ENCODE measurements around the gene BUB3.

The BUB3 gene

GRCh38 chr10:123149568-123150270 lies 4.5 kb upstream of the BUB3 start:
- DNase-seq, result peak in 1 of 2 donors; percentile 44
- H3K4me1 ChIP-seq (ENCODE audit: control insufficient read depth in 1 of 2, insufficient read depth in 2 of 2, low read length in 2 of 2), result peaks cover 9 to 14% of the 10 kb centered on the region in 2 experiments
- WGBS (ENCODE audit: extremely low coverage, insufficient coverage, insufficient read length), result no CpG with 5 or more reads among the region's 76 CpGs

GRCh38 chr10:123150271-123150985 lies 3.8 kb upstream of the BUB3 start:
- peak overlapping the region; percentile 52 for H2AFZ ChIP-seq (ENCODE audit: insufficient read depth, low read length, poor library complexity)
- no peak overlapping the region for H4K8ac ChIP-seq (ENCODE audit: low read depth, low read length)
- H2AK5ac ChIP-seq (ENCODE audit: low read length), result no peak overlapping the region
- H2BK12ac ChIP-seq (ENCODE audit: low read length), result no peak overlapping the region
- H3K4ac ChIP-seq (ENCODE audit: low read depth, low read length), result no peak overlapping the region
- H3K79me2 ChIP-seq (ENCODE audit: control insufficient read depth, insufficient read depth, low read length, poor library complexity), result peaks cover 8% of the 10 kb centered on the region
- H3K18ac ChIP-seq (ENCODE audit: low read length), result no peak overlapping the region
- H3K27ac ChIP-seq (ENCODE audit: low read depth, low read length), result no peak overlapping the region
- no peak overlapping the region for H3K9ac ChIP-seq (ENCODE audit: low read length)
- peaks cover 9 to 14% of the 10 kb centered on the region in 2 experiments for H3K4me1 ChIP-seq (ENCODE audit: control insufficient read depth in 1 of 2, insufficient read depth in 2 of 2, low read length in 2 of 2)
- no peaks in the 10 kb centered on the region for H3K36me3 ChIP-seq (ENCODE audit: control insufficient read depth in 1 of 2, insufficient read depth in 2 of 2, low read length in 2 of 2)
- no peak for DNase-seq
- H4K12ac ChIP-seq (ENCODE audit: low read depth, low read length), result no peak overlapping the region
- peaks cover 7% of the 10 kb centered on the region for H3K79me1 ChIP-seq (ENCODE audit: low read length)
- no peak overlapping the region for H2BK120ac ChIP-seq (ENCODE audit: insufficient read depth, low read length, poor library complexity)
- no peak overlapping the region for H3K14ac ChIP-seq (ENCODE audit: low read length)
- peaks cover 62% of the 10 kb centered on the region for H3K27me3 ChIP-seq (ENCODE audit: insufficient read depth, low read length)
- no CpG with 5 or more reads among the region's 34 CpGs for WGBS (ENCODE audit: extremely low coverage, insufficient coverage, insufficient read length)
- peaks cover 5% of the 10 kb centered on the region for H3K9me3 ChIP-seq (ENCODE audit: insufficient read depth, low read depth, low read length)
- H2BK5ac ChIP-seq (ENCODE audit: low read depth, low read length, poor library complexity), result no peak overlapping the region
- no peak overlapping the region for H3K4me3 ChIP-seq (ENCODE audit: low read depth, low read length)
- H3K23ac ChIP-seq (ENCODE audit: low read length), result no peak overlapping the region
- H4K91ac ChIP-seq (ENCODE audit: low read depth, low read length), result no peak overlapping the region
- H3K4me2 ChIP-seq (ENCODE audit: low read length), result peak overlapping the region; percentile 70

More at GRCh38 chr10:123149568-123150270, 4.5 kb upstream of the BUB3 start:
- Histone ChIP-seq H3K23ac (ENCODE audit: low read length) (no peak overlapping the region), H3K27ac (ENCODE audit: low read depth, low read length) (no peak overlapping the region), H2BK12ac (ENCODE audit: low read length) (no peak overlapping the region), H3K18ac (ENCODE audit: low read length) (no peak overlapping the region), H3K9ac (ENCODE audit: low read length) (no peak overlapping the region), H3K14ac (ENCODE audit: low read length) (no peak overlapping the region), H3K79me1 (ENCODE audit: low read length) (peaks cover 5% of the 10 kb centered on the region), H2BK5ac (ENCODE audit: low read depth, low read length, poor library complexity) (no peak overlapping the region), H4K91ac (ENCODE audit: low read depth, low read length) (no peak overlapping the region), H4K8ac (ENCODE audit: low read depth, low read length) (no peak overlapping the region), H3K9me3 (ENCODE audit: insufficient read depth, low read depth, low read length) (peaks cover 5% of the 10 kb centered on the region), H3K4me2 (ENCODE audit: low read length) (peak overlapping the region; percentile 70), H3K27me3 (ENCODE audit: insufficient read depth, low read length) (peaks cover 69% of the 10 kb centered on the region), H3K36me3 (ENCODE audit: control insufficient read depth in 1 of 2, insufficient read depth in 2 of 2, low read length in 2 of 2) (no peaks in the 10 kb centered on the region), H2AK5ac (ENCODE audit: low read length) (no peak overlapping the region), H3K79me2 (ENCODE audit: control insufficient read depth, insufficient read depth, low read length, poor library complexity) (peaks cover 5% of the 10 kb centered on the region), H2AFZ (ENCODE audit: insufficient read depth, low read length, poor library complexity) (no peak overlapping the region), H3K4me3 (ENCODE audit: low read depth, low read length) (peak overlapping the region; percentile 41), H2BK120ac (ENCODE audit: insufficient read depth, low read length, poor library complexity) (no peak overlapping the region), H4K12ac (ENCODE audit: low read depth, low read length) (no peak overlapping the region), H3K4ac (ENCODE audit: low read depth, low read length) (no peak overlapping the region)

- no CpG with 5 or more reads among the region's 56 CpGs for WGBS (ENCODE audit: extremely low coverage, insufficient coverage, insufficient read length)
- H4K8ac ChIP-seq (ENCODE audit: low read depth, low read length), result no peak overlapping the region
These were observed 3.0 kb upstream of the BUB3 start for GRCh38 chr10:123150986-123151736.

GRCh38 chr10:123151737-123152135 lies 2.5 kb upstream of the BUB3 start:
- H3K4ac ChIP-seq (ENCODE audit: low read depth, low read length), result no peak overlapping the region
- no CpG with 5 or more reads among the region's 7 CpGs for WGBS (ENCODE audit: extremely low coverage, insufficient coverage, insufficient read length)
- H4K8ac ChIP-seq (ENCODE audit: low read depth, low read length), result no peak overlapping the region
- H2BK120ac ChIP-seq (ENCODE audit: insufficient read depth, low read length, poor library complexity), result no peak overlapping the region
- peaks cover 4% of the 10 kb centered on the region for H3K9me3 ChIP-seq (ENCODE audit: insufficient read depth, low read depth, low read length)
- no peak overlapping the region for H3K18ac ChIP-seq (ENCODE audit: low read length)
- H3K79me2 ChIP-seq (ENCODE audit: control insufficient read depth, insufficient read depth, low read length, poor library complexity), result peaks cover 8% of the 10 kb centered on the region
- peaks cover 7% of the 10 kb centered on the region for H3K79me1 ChIP-seq (ENCODE audit: low read length)
- H4K12ac ChIP-seq (ENCODE audit: low read depth, low read length), result no peak overlapping the region
- no peak overlapping the region for H2AK5ac ChIP-seq (ENCODE audit: low read length)
- H2BK12ac ChIP-seq (ENCODE audit: low read length), result no peak overlapping the region
- H3K36me3 ChIP-seq (ENCODE audit: control insufficient read depth in 1 of 2, insufficient read depth in 2 of 2, low read length in 2 of 2), result peaks cover 2% of the 10 kb centered on the region in 2 experiments
- H3K4me3 ChIP-seq (ENCODE audit: low read depth, low read length), result no peak overlapping the region
- no peak for DNase-seq
- no peak overlapping the region for H3K9ac ChIP-seq (ENCODE audit: low read length)
- H3K14ac ChIP-seq (ENCODE audit: low read length), result no peak overlapping the region
- no peak overlapping the region for H3K4me2 ChIP-seq (ENCODE audit: low read length)
- no peak overlapping the region for H3K27ac ChIP-seq (ENCODE audit: low read depth, low read length)
- H4K91ac ChIP-seq (ENCODE audit: low read depth, low read length), result no peak overlapping the region
- no peak overlapping the region for H2AFZ ChIP-seq (ENCODE audit: insufficient read depth, low read length, poor library complexity)
- H2BK5ac ChIP-seq (ENCODE audit: low read depth, low read length, poor library complexity), result no peak overlapping the region
- no peak overlapping the region for H3K23ac ChIP-seq (ENCODE audit: low read length)
- H3K4me1 ChIP-seq (ENCODE audit: control insufficient read depth in 1 of 2, insufficient read depth in 2 of 2, low read length in 2 of 2), result peaks cover 9 to 14% of the 10 kb centered on the region in 2 experiments
- peaks cover 49% of the 10 kb centered on the region for H3K27me3 ChIP-seq (ENCODE audit: insufficient read depth, low read length)

More at GRCh38 chr10:123150986-123151736, 3.0 kb upstream of the BUB3 start:
- H3K9me3 ChIP-seq (ENCODE audit: insufficient read depth, low read depth, low read length), result peaks cover 5% of the 10 kb centered on the region
- no peak overlapping the region for H3K14ac ChIP-seq (ENCODE audit: low read length)
- H3K4ac ChIP-seq (ENCODE audit: low read depth, low read length), result no peak overlapping the region
- no peak for DNase-seq
- H2AK5ac ChIP-seq (ENCODE audit: low read length), result no peak overlapping the region
- no peak overlapping the region for H4K12ac ChIP-seq (ENCODE audit: low read depth, low read length)
- peak overlapping the region; percentile 48 for H3K4me2 ChIP-seq (ENCODE audit: low read length)
- peaks cover 7% of the 10 kb centered on the region for H3K79me1 ChIP-seq (ENCODE audit: low read length)
- no peak overlapping the region for H3K18ac ChIP-seq (ENCODE audit: low read length)
- H3K36me3 ChIP-seq (ENCODE audit: control insufficient read depth in 1 of 2, insufficient read depth in 2 of 2, low read length in 2 of 2), result no peaks in the 10 kb centered on the region
- H2BK5ac ChIP-seq (ENCODE audit: low read depth, low read length, poor library complexity), result no peak overlapping the region
- no peak overlapping the region for H3K23ac ChIP-seq (ENCODE audit: low read length)
- H3K79me2 ChIP-seq (ENCODE audit: control insufficient read depth, insufficient read depth, low read length, poor library complexity), result peaks cover 8% of the 10 kb centered on the region
- no peak overlapping the region for H3K9ac ChIP-seq (ENCODE audit: low read length)
- H4K91ac ChIP-seq (ENCODE audit: low read depth, low read length), result no peak overlapping the region
- H3K4me1 ChIP-seq (ENCODE audit: control insufficient read depth in 1 of 2, insufficient read depth in 2 of 2, low read length in 2 of 2), result peaks cover 9 to 14% of the 10 kb centered on the region in 2 experiments
- H2BK12ac ChIP-seq (ENCODE audit: low read length), result no peak overlapping the region
- H2BK120ac ChIP-seq (ENCODE audit: insufficient read depth, low read length, poor library complexity), result no peak overlapping the region
- H3K4me3 ChIP-seq (ENCODE audit: low read depth, low read length), result no peak overlapping the region
- peaks cover 55% of the 10 kb centered on the region for H3K27me3 ChIP-seq (ENCODE audit: insufficient read depth, low read length)
- peak overlapping the region; percentile 52 for H2AFZ ChIP-seq (ENCODE audit: insufficient read depth, low read length, poor library complexity)
- no peak overlapping the region for H3K27ac ChIP-seq (ENCODE audit: low read depth, low read length)

All from trophoblast cell (in vitro differentiated cells and primary cell).